Upper lobe of left lung (tissue), 4 donors: ENCODE measurements around the gene TMCC1.

Source experiments
- CTCF ChIP-seq, 6 experiments: fragments of 450-650 bp in 4 of 6; fragments of 200-600 bp in 2 of 6; sonication (generic) in 2 of 6; IDR thresholded peaks; one replicate each; pipeline ENCODE4 v1.5.1; 2016 to 2019; ENCODE audit warnings: antibody characterized with exemption in 6 of 6
- EP300 ChIP-seq, 4 donors: sonication (generic); formaldehyde crosslinking; IDR thresholded peaks; one replicate each; pipeline ENCODE4 v1.5.1; 2017; ENCODE audit warnings: antibody characterized with exemption in 4 of 4, control low read depth in 2 of 4
- POLR2A ChIP-seq, 4 donors: fragments of 450-650 bp; IDR thresholded peaks; one replicate each; pipeline ENCODE4 v1.5.1; 2016 to 2017; ENCODE audit warnings: antibody characterized with exemption in 4 of 4, mild to moderate bottlenecking in 2 of 4
- POLR2AphosphoS5 ChIP-seq, 2 donors: sonication (generic); formaldehyde crosslinking; IDR thresholded peaks; one replicate each; pipeline ENCODE4 v1.5.1; 2017; ENCODE audit warnings: antibody characterized with exemption in 2 of 2

DNA sequence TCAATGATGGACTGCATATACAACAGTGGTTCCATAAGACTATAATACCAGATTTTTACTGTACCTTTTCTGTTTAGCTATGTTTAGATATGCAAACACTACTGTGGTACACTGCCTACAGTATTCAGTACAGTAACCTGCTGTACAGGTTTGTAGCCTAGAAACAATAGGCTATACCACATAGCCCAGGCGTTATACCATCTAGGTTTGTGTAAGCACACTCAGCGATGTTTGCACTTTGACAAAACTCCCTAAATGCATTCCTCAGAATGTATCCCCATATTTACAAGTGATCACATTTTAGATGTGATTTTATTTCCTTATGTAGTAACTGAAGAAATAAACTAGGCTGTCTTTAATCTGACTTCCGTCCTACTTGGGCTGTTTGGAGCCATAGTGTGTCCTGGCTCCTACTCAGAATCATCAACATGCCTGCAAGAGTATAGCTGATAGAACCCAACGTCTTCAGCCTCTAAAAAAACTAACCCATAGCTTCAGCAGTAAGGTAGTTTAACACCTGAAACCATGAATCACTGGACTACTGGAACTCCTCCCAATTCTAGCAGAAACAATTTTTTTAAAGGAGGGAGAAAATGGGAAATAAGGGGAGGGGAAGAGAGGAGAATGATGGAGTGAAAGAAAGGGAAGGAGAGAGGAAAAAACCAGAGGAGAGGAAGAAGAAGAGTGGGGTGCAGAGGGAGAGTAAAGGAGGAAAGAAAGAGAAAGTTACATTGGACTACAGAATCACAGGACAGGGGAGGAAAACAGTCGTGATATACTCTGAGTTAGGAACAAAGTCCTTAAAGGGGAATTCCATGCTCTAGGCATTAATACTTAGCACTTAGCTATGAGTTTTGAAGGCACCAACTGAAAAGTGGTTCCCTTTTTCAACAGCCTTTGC, 219.4 kb downstream of the TMCC1 start:
- TF ChIP-seq POLR2A (IDR thresholded peaks at IDR 0.05) (no peak), CTCF (IDR thresholded peaks at IDR 0.05) (peak in 1 of 6 experiments; percentile 2), EP300 (IDR thresholded peaks at IDR 0.05) (no peak), POLR2AphosphoS5 (IDR thresholded peaks at IDR 0.05) (no peak)
